ENCODE data around the gene BCS1L. TPM values are rescaled to one million over a fixed set of nuclear protein-coding genes. Genes with fewer than 3 reads are reported as not detected.

Gene BCS1L
- total and polyA plus RNA-seq, 2 of the 13 experiments (the other 11 are each of a cell fraction or from before 2014, with no cell fraction given), result 48.9 to 76.0 TPM

DNA sequence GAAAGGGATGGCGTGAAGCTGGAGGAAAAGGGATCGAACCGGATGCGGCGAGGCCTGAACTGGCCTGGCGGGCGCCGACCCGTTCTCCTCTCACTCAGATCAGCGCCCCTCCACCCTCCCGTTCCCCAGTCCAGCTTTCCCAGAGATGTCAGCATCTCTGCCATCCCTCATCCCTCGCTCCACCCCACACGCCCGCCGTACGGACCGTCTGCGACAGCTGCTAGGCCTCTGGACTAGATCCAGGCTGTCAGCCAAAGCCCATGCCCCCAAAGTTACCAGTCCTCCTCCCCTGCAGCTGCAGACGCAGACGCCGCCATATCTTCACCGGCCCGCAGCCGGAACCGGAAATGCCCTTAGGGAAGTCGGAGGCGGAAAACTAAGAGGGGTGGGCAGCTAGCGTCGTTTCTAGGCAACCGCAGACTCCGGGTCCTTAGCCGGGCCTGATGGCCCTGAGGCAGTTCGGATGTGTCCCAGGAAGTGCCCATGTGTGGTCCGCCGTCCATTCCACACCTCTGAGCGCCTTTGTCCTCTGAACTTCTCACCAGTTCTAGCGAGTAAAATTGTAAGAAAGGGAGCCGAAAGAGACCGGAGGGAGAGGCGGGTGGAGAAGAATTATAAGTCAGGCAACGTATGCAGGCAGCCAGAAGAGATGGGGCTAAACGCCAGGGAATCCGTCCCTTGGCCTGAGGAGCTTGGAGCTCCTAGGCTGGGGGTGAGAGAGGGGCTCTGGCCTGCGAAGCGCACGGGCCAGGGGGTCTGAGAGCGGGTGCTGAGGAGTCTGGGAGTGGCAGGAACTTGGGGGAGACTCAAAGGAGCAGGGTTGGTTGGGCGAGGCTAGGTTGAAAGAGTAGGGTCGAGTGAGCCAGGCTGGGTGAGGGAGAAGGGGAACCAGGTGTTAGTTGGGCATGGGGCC is 12.4 kb downstream of the BCS1L start, which contains the start of the genes RNF25 and STK36 (continued):
- TF ChIP-seq, protein P1, sequence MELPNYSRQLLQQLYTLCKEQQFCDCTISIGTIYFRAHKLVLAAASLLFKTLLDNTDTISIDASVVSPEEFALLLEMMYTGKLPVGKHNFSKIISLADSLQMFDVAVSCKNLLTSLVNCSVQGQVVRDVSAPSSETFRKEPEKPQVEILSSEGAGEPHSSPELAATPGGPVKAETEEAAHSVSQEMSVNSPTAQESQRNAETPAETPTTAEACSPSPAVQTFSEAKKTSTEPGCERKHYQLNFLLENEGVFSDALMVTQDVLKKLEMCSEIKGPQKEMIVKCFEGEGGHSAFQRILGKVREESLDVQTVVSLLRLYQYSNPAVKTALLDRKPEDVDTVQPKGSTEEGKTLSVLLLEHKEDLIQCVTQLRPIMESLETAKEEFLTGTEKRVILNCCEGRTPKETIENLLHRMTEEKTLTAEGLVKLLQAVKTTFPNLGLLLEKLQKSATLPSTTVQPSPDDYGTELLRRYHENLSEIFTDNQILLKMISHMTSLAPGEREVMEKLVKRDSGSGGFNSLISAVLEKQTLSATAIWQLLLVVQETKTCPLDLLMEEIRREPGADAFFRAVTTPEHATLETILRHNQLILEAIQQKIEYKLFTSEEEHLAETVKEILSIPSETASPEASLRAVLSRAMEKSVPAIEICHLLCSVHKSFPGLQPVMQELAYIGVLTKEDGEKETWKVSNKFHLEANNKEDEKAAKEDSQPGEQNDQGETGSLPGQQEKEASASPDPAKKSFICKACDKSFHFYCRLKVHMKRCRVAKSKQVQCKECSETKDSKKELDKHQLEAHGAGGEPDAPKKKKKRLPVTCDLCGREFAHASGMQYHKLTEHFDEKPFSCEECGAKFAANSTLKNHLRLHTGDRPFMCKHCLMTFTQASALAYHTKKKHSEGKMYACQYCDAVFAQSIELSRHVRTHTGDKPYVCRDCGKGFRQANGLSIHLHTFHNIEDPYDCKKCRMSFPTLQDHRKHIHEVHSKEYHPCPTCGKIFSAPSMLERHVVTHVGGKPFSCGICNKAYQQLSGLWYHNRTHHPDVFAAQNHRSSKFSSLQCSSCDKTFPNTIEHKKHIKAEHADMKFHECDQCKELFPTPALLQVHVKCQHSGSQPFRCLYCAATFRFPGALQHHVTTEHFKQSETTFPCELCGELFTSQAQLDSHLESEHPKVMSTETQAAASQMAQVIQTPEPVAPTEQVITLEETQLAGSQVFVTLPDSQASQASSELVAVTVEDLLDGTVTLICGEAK (IDR thresholded peaks at IDR 0.05), result peak; percentile 94
- TF ChIP-seq, protein P1 (CRISPR knock-in tag; IDR thresholded peaks at IDR 0.05), result no peak
- TF ChIP-seq DMAP1 (CRISPR knock-in tag; IDR thresholded peaks at IDR 0.05), result no peak
- TF ChIP-seq ZZZ3 (CRISPR knock-in tag; IDR thresholded peaks at IDR 0.05; ENCODE audit: borderline replicate concordance), result peak; percentile 44; the same call in 1 of the 2 replicates
- TF ChIP-seq ZBTB8A (CRISPR knock-in tag; IDR thresholded peaks at IDR 0.05; ENCODE audit: borderline replicate concordance, low read depth), result no peak
- TF ChIP-seq PITX1 (CRISPR knock-in tag; IDR thresholded peaks at IDR 0.05), result peak; percentile 68
- peak; percentile 62; the same call in 1 of the 2 replicates for TF ChIP-seq BRF2 (CRISPR knock-in tag; IDR thresholded peaks at IDR 0.05)
- TF ChIP-seq U2AF2 (IDR thresholded peaks at IDR 0.05; ENCODE audit: low read depth, low read length), result no peak
- TF ChIP-seq, protein P2, sequence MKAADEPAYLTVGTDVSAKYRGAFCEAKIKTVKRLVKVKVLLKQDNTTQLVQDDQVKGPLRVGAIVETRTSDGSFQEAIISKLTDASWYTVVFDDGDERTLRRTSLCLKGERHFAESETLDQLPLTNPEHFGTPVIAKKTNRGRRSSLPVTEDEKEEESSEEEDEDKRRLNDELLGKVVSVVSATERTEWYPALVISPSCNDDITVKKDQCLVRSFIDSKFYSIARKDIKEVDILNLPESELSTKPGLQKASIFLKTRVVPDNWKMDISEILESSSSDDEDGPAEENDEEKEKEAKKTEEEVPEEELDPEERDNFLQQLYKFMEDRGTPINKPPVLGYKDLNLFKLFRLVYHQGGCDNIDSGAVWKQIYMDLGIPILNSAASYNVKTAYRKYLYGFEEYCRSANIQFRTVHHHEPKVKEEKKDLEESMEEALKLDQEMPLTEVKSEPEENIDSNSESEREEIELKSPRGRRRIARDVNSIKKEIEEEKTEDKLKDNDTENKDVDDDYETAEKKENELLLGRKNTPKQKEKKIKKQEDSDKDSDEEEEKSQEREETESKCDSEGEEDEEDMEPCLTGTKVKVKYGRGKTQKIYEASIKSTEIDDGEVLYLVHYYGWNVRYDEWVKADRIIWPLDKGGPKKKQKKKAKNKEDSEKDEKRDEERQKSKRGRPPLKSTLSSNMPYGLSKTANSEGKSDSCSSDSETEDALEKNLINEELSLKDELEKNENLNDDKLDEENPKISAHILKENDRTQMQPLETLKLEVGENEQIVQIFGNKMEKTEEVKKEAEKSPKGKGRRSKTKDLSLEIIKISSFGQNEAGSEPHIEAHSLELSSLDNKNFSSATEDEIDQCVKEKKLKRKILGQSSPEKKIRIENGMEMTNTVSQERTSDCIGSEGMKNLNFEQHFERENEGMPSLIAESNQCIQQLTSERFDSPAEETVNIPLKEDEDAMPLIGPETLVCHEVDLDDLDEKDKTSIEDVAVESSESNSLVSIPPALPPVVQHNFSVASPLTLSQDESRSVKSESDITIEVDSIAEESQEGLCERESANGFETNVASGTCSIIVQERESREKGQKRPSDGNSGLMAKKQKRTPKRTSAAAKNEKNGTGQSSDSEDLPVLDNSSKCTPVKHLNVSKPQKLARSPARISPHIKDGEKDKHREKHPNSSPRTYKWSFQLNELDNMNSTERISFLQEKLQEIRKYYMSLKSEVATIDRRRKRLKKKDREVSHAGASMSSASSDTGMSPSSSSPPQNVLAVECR (CRISPR knock-in tag; IDR thresholded peaks at IDR 0.05; ENCODE audit: borderline replicate concordance), result peak; percentile 99
- TF ChIP-seq KMT2A (CRISPR knock-in tag; IDR thresholded peaks at IDR 0.05), result peak; percentile 20
- TF ChIP-seq ZSCAN21 (CRISPR knock-in tag; IDR thresholded peaks at IDR 0.05; ENCODE audit: borderline replicate concordance), result peak; percentile 61; the same call in 1 of the 2 replicates
- TF ChIP-seq, protein P3, sequence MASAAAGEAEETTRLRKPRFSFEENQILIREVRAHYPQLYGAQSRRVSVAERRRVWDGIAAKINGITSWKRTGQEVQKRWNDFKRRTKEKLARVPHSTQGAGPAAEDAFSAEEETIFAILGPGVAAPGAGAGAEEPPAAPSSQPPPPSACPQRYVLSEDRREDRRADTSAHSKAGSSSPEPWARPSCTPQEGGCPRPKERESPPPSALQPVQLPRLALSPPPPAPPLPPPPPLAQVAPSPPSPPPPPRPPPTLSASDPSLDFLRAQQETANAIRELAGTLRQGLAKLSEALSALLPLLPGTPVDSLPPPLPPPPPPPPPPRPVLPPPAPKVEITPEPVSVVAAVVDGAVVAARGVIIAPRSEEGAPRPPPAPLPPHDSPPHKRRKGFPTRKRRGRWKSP (CRISPR knock-in tag; IDR thresholded peaks at IDR 0.05), result peak; percentile 87

All from HepG2 (cell line).